Right renal cortex interstitium (tissue), 3 donors: ENCODE results near the gene FOXA1. TPM values are rescaled to one million over a fixed set of nuclear protein-coding genes. Genes with fewer than 3 reads are reported as not detected.
"Not testable (repeated sequence)": the region's sequence is repeated elsewhere in the genome, so short reads cannot be mapped to it uniquely, and the experiment has no call there.

Experiments
- DNase-seq, 3 donors: peaks; one replicate each; pipeline ENCODE4 v3.0.0-alpha.2; 2013; ENCODE audit warnings: low read depth in 3 of 3, low spot score in 2 of 3
- polyA plus RNA-seq, 3 donors: library from polyadenylated mRNA; unstranded; fragments of 120-200 nt; gene quantifications; one replicate each; pipeline ENCODE4 v1.2.1, GENCODE V29; 2013; ENCODE audit not compliant: insufficient read length in 3 of 3

Gene FOXA1
- polyA plus RNA-seq, 3 donors, result 0.58 to 3.8 (median 2.8) TPM

DNA sequence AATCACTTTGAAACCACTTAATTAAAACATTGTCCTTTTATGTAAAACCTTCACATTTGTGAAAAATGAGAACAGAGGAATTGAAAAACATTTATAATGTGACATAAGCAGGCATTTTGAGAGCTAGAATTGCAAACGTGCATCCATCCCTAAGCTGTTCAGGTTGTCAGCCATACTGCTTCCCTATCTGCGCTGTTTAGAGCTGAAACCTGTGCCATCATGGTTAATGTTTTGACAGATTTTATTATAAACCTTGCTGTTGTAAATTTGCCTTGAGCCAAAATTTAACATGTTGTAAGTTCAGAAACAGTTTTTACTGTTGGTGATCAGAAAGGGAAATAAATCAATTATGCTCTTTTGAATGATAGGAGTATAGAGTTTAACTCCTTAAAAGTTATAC lies 31.9 kb downstream of the FOXA1 start:
- no peak for DNase-seq

DNA sequence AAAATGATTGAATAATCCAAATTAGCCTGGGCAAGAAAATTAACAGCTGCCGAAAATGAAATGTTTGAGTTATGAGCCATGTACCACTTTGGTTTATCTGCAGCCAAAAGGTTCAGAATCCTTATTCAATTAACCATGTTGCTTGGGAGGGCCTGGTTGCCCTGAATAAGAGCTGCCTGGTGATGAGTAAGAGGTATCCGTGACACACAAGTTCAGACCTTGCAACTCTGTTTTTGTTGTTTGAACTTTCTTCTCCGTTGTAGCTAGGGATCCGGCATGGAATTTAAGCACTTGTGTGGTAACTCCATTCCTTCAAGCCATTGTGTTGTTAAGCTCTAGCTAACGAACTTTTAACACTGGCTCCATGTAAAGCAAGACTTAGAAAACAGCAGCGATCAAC lies 35.7 kb downstream of the FOXA1 start:
- no peak for DNase-seq

DNA sequence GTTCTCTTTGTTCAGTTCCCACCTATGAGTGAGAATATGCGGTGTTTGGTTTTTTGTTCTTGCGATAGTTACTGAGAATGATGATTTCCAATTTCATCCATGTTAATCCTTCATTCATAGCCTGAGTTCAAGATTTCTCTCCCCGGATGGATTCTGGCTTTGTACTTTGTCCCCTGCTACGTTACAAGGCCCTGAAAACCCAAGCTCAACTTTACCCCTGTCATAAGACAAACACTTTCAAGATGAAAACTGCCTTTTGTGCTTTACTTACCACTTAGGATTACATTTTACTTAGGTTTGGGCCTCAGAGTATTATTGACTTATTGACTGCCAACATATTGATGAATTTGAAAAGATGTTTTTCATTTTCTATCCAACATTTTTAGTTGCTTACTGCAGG lies 36.3 kb downstream of the FOXA1 start:
- no peak for DNase-seq

DNA sequence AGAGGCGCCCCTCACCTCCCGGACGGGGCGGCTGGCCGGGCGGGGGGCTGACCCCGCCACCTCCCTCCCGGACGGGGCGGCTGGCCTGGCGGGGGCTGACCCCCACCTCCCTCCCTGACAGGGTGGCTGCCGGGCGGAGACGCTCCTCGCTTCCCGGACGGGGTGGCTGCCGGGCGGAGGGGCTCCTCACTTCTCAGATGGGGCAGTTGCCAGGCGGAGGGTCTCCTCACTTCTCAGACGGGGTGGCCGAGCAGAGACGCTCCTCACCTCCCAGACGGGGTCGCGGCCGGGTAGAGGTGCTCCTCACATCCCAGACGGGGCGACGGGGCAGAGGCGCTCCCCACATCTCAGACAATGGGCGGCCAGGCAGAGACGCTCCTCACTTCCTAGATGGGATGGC lies 39.5 kb downstream of the FOXA1 start:
- DNase-seq, result not testable (repeated sequence)

DNA sequence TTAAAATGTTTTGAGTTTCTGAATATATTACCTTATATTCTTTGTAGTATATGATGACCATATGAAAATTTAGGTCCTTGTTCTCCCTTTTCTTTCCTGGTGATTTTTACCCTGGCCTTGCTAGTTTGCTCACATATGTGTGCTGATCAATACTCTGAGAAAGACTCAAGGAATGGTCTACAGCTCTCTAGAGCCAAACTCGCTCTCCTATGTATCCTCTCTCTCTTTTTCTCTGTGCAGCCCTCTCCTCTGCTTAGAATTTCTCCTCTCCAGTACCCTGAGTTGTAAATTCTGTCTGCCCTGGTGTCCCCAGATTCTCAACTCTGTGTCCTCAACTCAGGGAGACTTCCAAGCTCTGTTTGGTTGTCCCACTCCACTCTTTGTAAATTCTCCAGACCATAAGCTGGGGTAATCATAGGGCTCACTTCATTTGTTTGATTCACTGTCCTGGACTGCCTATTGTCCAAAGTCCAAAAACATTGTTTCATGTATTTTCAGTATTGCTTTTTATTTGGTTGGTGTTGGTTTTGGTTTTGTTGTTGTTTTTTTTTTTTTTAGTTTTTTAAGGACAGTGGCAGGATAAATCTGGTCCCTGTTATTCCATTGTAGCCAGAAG lies 41.0 kb downstream of the FOXA1 start:
- DNase-seq, result no peak

DNA sequence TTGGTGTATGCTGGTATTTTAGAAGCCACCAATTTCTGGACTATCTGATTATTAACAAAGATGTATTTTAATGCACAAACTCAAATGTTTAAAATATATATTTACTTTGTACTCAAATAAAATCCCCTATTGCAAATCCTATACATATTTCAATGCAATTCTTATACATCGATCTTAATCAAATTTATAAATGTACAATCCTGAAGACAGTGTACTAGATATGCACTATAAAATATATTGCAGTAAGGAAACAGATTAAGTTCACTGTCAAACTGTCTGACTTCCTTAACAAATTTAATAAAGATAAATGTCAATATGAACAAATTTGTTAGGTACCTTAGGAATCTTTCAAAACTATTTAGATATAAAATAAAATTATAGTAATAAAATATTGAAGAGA lies 43.9 kb downstream of the FOXA1 start:
- DNase-seq, result no peak

DNA sequence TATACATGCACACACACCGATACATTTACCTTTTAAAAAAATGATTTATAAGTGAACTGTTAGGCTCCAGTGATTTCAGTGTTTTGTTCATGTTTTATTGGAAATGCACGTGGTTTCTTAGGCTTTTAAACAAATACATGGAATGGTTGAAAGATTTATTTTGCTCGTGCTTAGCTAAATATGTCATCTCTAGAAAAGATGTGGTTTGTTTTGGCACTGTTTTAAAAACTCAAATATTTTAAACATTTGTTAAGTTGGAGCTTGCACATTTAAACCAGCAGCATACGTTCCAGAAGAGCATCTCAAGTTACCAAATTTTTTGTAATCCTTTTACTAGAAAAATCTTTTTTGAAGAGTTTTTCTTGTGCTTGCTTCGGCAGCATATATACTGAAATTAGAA lies 44.5 kb downstream of the FOXA1 start:
- DNase-seq, result no peak

DNA sequence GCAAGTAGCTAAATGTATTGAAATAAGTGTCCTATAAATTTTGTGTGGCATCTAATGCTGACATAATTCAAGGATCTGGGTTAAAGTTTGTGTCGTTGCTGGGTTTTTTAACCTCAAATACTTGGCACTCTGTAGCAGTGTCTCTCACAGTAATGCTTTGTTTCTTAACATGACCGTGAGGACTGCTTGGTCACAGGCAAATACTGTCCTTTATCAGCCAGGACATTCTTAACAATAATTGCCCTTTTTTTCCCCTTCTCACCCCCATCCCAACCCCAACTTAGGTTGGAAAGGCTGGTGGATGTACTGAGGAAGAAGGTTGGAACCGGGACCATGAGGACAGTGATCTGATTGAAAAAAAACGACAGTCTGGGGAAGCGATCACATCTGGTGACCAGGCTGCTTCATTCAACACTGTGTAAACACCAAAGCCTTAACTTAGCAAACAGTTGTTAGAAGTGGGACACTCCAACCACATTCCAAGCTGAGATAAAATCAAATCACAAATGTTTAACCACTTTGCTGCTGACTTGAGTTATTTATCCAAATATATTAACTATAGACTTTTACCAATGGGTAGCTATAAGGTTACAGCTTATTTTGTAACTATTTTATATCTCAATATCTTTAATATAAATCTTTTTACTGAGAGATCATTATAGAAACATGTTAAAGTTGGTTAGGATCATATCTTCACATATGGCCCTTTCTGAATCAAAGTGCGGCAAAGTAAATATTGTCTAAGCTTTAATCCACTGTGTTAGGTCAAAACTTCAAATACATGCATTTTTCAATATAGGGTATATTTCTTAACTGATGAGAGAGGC lies 48.2 kb downstream of the FOXA1 start:
- DNase-seq, result no peak

DNA sequence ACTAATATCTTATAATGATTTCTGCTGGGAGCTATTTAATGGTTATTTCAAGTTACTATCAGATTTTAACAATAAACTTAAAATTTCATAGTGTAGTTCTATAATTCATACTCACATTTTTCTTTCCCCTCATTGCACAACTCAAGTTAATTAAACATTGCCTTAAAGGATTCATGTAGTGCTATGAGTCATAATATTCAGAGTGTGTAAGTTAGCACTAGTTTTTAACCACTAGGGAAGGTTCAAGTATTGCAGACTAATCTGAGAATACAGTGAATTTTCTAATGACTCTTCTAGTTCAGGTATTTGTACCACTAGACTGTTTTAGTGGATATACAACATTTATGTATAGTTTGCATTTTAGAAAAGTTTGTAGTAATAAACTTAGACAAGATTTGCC lies 49.9 kb downstream of the FOXA1 start:
- DNase-seq, result no peak

DNA sequence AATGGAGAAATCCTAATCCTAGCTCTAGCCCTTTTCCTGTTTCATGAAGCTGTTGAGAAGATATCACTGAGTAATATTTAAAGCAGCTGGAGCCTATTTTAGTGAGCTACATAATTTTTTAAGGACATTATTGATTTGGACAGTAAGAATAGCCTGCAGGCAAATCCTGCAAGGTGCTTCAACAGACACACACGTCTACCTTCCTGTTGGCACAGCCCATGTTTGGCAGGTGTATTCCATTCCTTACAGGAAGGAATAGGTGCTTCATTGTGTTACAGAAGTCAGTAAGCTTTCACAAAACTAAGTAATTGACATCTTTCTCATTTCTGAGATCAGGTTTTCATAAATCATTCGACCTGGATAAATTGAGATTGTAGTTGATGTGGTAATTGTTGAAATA lies 50.6 kb downstream of the FOXA1 start:
- DNase-seq, result no peak

DNA sequence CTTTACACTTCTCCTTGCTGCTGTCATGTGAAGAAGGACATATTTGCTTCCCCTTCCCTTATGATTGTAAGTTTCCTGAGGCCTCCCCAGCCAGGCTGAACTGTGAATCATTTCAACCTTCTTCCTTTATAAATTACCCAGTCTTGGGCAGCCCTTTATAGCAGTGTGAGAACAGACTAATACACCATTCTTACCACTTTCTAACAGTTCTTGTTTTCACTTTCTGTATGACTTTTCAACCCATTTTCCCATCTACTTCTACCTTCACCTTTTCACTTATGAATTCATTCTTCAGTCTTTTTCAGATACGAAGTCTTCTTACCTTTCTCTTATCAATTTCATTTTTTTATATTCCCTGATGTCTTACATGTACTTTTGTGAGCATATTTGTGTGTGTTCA lies 55.1 kb downstream of the FOXA1 start:
- no peak for DNase-seq

Other genes with a start within 250 kb of the FOXA1 start
- under 1 TPM; 0.17 to 0.31 (median 0.26) TPM for gene TTC6, start 380 bp upstream of the FOXA1 start, polyA plus RNA-seq